Stimulated activated CD4-positive, alpha-beta T cell treated with anti-CD3 and anti-CD28 coated beads, Interleukin-1b, Interleukin-23, amount 100 ng/mL, for 48 hours (primary cell): Measurements from ENCODE around the gene RDM1.
"Not testable (repeated sequence)": the region's sequence is repeated elsewhere in the genome, so short reads cannot be mapped to it uniquely, and the experiment has no call there.

ENCODE experiments used
- DNase-seq: peaks from one replicate; pipeline ENCODE4 v3.0.0-alpha.2; 2020

The RDM1 gene

GRCh38 chr17:35930211-35931065 is at the start of gene RDM1:
Gene RDM1 (minus strand): TSS chr17:35930773. CDS start chr17:35930727, 46 bp downstream.
- peak; percentile 90 for DNase-seq

- DNase-seq: no peak
These were observed 47.8 kb upstream of the RDM1 start for GRCh38 chr17:35978346-35978745.

- no peak for DNase-seq
These were observed 46.9 kb upstream of the RDM1 start for GRCh38 chr17:35977509-35977908.

- DNase-seq: no peak
These were observed 43.0 kb upstream of the RDM1 start for GRCh38 chr17:35973333-35974260.

GRCh38 chr17:35972945-35973332 is 42.4 kb upstream of the RDM1 start:
- no peak for DNase-seq

GRCh38 chr17:35972535-35972934 is 42.0 kb upstream of the RDM1 start:
- no peak for DNase-seq

GRCh38 chr17:35972066-35972465 is 41.5 kb upstream of the RDM1 start:
- DNase-seq: no peak

- peak; percentile 68 for DNase-seq
These were observed 39.2 kb upstream of the RDM1 start for GRCh38 chr17:35969558-35970380.

- DNase-seq: no peak
These were observed 38.0 kb upstream of the RDM1 start for GRCh38 chr17:35968520-35969054.

- no peak for DNase-seq
These were observed 34.7 kb upstream of the RDM1 start for GRCh38 chr17:35965272-35965671.

- DNase-seq: no peak
These were observed 33.1 kb upstream of the RDM1 start for GRCh38 chr17:35963663-35964062.

- no peak for DNase-seq
These were observed 23.1 kb upstream of the RDM1 start for GRCh38 chr17:35953720-35954119.

GRCh38 chr17:35949401-35949800 is 18.8 kb upstream of the RDM1 start:
- no peak for DNase-seq

- no peak for DNase-seq
These were observed 17.5 kb upstream of the RDM1 start for GRCh38 chr17:35948092-35948491.

- DNase-seq: peak; percentile 33
These were observed 16.6 kb upstream of the RDM1 start for GRCh38 chr17:35947156-35947585.

- DNase-seq: no peak
These were observed 13.6 kb upstream of the RDM1 start for GRCh38 chr17:35944151-35944550.

- DNase-seq: no peak
These were observed 13.0 kb upstream of the RDM1 start, which contains the start of gene LYZL6 for GRCh38 chr17:35943537-35943936. Gene LYZL6 (minus strand): TSS chr17:35943713. CDS start chr17:35939356, 4,357 bp downstream.

- no peak for DNase-seq
These were observed 12.1 kb upstream of the RDM1 start for GRCh38 chr17:35942588-35943186.

- not testable (repeated sequence) for DNase-seq
These were observed 7.9 kb upstream of the RDM1 start for GRCh38 chr17:35938492-35938891.

- no peak for DNase-seq
These were observed 5.5 kb upstream of the RDM1 start for GRCh38 chr17:35936063-35936462.

- no peak for DNase-seq
These were observed 4.2 kb upstream of the RDM1 start for GRCh38 chr17:35934760-35935159.

GRCh38 chr17:35932586-35932985 is 2.0 kb upstream of the RDM1 start:
- DNase-seq: no peak
